HG02759 (cell line): ENCODE results near the gene SDHA.
"Not testable (repeated sequence)": the region's sequence is repeated elsewhere in the genome, so short reads cannot be mapped to it uniquely, and the experiment has no call there.

Experiments
- ATAC-seq: cut with Tn5 transposase; IDR thresholded peaks from one replicate; pipeline ENCODE4 v1.9.1; 2021; ENCODE audit warnings: mild to moderate bottlenecking, moderate library complexity; ENCODE audit not compliant: unreplicated experiment

Gene SDHA

DNA sequence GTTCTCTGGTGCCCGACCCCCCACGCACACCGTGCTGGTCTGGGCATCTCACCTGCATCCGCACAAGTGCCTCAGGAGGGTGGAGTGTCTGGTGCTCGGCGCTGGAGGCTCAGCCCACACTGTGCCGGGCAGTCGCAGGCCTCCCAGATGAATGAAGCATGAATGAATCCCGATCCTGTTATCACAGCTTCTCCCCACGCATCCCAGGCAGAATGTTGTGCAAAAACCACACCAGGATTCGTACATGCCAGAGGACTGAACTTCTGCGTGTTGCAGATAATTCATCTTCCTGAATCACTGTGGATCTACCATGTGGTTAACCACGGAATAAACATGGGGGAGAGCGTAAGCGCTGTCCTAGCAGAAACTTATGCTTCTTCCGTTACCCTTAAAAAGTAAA lies 78.8 kb downstream of the SDHA start:
- not testable (repeated sequence) for ATAC-seq

DNA sequence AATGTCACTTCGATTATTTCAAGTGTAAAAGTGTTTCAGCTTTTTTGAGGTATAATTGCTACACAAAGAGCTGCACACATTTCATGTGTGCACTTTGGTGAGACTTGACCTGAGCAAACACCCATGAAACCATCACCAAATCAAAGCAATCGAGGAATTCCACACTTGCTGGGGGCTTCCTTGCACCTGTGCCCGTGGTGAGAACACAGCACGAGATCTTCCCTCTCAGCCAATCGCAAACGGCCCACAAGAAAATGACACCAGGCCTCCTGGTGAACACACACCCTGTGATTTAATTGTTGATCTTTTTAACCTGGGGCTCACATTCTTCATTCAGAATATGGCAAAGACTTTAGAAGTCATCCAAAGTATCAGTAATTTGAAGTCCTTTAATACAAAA lies 79.3 kb downstream of the SDHA start:
- ATAC-seq = not testable (repeated sequence)

DNA sequence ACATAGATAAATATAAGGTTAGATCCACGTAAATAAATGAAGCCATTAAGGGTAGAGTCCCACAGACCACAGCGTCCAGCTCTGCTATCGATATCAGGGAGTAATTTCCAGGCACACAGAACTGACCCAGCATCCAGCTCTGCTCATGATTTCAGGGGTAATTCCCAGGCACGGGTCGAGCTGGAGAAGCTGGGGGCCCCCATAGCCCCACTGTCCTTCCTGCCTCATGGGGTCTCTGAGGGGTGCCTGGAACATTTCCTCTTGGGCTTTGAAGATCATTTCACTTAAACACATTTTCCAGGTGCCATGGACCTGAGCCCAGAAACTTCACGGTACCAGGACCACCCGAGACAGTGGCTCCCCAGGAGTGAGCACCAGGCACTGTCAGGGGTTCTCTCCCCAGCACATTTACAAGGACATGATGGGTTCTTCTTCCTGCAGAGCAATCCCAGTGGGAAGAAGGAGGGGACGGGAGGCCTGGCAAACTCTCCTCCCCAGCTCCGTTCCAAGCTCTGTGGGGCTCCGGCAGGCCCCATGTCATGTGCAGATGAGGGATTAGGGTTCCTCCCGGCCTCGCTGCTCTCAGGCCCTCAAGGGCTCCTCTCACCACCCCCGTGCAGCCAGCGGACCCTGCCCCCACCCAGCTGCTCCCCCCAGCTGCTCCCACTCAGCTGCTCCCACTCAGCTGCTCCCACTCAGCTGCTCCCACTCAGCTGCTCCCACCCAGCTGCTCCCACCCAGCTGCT lies 80.0 kb downstream of the SDHA start:
- ATAC-seq = not testable (repeated sequence)

DNA sequence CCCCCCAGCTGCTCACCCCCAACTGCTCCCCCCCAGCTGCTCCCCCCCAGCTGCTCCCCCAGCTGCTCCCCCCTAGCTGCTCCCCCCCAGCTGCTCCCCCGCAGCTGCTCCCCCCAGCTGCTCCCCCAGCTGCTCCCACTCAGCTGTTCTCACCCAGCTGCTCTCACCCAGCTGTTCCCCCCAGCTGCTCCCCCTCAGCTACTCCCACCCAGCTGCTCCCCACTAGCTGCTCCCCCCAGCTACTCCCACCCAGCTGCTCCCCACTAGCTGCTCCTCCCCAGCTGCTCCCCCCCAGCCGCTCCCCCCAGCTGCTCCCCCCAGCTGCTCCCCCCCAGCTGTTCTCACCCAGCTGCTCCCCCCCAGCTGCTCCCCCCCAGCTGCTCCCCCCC lies 80.6 kb downstream of the SDHA start:
- no peak for ATAC-seq

DNA sequence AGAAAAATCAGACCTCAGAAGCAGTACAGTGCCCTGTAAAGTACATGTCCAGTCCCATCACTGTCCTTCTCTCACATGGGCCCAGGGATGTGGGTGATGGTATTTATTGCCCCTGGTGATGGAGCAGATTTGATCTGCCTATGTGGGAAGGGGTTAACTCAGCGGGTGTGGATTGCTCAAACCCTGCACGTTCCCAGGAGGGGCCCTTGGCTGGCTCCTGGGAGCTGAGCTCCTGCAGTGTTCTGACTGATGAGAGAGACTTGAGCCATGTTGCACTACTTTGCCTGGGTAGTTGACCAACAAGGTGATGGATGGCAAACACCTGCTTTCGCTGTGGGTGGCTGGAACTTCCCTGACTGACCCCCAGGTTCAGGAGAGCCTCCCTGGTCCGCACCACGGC lies 81.8 kb downstream of the SDHA start:
- not testable (repeated sequence) for ATAC-seq

DNA sequence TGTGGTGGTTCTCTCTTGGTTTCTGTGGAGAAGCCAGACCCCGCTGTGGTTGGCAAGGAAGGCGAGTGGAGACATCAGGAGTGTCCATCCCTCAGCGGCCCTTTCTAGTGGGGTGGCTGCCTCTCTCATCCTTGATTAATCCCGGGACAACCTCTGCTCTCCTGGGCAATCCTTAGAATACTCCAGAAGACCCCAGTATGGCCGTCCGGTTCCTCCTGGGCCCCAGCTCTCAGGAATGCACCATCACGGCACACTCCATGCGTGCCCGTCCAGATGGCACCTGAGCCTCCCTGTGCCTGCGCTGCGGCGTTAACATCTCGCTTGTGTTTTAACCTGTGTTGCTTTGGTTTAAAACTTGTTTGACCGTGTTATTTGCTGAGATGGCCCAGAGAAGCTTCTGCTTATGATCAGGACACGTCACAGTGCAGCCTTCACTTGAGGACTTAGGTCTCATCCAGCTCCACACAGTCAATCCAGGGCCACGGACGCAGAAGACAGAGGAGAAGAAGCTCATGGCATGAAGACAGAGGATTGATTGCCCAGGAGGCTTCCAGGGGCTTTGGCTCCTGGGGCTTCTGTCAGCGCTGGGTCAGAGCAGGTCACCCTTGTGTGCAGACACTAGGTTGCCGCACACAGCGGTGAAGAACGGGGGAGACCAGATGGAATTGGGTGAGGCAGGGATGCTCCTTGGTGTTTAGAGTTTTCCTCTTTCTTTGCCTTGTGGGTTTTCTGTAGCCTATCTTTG lies 82.7 kb downstream of the SDHA start:
- not testable (repeated sequence) for ATAC-seq

DNA sequence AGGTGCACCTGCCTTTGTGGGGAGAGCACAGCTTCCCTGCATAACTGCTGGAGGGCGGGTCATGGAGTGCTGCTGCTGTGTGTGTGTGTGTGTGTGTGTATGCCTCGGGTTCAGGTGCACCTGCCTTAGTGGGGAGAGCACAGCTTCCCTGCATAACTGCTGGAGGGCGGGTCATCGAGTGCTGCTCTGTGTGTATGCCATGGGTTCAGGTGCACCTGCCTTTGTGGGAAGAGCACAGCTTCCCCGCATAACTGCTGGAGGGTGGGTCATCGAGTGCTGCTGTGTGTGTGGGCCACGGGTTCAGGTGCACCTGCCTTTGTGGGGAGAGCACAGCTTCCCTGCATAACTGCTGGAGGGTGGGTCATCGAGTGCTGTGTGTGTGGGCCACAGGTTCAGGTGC lies 84.3 kb downstream of the SDHA start:
- ATAC-seq = not testable (repeated sequence)

DNA sequence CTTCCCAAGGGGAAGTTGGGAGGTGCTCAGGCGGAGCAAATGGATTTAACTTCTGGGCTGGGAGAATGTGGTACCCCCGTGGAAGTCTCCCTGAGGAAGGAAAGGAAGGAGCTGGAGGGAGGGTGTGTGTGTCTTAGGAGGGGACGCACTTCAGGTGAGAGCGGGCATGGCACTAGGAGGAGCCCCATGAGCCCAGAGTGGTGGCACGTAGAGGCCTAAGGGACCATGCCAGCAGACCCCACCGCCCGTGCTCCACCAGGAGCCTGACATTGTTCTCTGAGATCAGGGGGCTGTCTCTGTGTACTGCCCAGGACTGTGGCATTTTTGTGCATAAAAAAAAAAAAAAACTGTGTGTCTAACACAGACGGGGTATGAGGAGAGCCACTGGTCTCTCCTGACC lies 84.8 kb downstream of the SDHA start:
- ATAC-seq = no peak

DNA sequence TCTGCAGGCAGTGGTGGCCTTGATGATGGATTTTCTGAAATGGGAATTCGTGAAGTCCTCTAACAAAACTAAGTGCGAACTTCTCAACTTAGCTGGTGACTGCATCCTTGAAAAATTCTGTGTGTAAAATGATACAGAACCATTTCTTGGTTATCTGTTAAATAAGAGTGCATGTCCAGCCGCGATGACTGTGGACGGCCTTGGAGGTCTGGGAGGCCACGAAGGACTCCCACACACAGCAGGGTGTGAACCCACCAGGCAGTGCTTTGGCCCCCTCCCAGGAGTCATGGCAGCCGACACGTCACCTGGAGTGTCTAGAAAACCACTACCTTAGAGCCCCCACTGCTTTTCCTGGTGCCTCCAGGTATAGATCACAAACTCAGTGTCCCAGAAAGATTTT lies 85.6 kb downstream of the SDHA start:
- ATAC-seq = not testable (repeated sequence)

DNA sequence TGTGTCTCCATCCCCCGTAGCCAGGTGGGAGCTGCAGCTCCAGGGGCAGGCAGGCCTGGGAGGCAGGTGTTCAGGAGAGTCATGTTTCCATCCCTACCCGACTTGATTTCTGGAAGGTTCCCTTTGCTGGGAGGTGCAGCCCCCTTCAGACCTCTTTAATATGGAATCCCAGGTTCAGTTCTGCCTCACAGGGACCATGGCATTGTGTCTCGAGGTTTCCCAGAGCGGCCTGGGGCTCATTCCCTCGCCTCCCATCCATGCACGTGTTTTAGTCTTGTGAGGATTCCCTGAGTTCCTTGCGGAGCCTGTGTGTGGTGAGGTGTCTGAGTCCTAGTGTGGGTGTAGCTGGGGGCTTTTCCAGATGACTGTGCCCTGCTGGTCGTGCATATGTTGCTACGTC lies 86.9 kb downstream of the SDHA start:
- no peak for ATAC-seq

DNA sequence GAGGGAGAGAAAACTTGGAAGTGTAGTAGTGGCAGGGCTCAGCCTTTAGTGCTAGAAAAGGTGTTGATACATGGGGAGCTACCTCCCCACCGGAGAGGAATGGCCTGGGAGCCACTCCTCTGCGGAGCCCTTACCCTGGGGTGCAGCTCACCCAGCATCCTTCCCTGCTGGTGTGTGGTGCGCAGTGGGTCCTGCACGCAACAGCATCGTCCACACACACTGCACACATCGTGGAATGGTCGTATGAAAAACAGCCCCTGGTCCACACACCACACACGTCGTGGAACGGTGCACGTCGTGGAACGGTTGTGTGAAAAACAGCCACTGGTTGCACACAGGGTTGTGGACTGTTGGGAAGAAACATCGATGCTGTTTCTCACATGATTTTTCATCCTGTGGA lies 87.3 kb downstream of the SDHA start:
- ATAC-seq = no peak

DNA sequence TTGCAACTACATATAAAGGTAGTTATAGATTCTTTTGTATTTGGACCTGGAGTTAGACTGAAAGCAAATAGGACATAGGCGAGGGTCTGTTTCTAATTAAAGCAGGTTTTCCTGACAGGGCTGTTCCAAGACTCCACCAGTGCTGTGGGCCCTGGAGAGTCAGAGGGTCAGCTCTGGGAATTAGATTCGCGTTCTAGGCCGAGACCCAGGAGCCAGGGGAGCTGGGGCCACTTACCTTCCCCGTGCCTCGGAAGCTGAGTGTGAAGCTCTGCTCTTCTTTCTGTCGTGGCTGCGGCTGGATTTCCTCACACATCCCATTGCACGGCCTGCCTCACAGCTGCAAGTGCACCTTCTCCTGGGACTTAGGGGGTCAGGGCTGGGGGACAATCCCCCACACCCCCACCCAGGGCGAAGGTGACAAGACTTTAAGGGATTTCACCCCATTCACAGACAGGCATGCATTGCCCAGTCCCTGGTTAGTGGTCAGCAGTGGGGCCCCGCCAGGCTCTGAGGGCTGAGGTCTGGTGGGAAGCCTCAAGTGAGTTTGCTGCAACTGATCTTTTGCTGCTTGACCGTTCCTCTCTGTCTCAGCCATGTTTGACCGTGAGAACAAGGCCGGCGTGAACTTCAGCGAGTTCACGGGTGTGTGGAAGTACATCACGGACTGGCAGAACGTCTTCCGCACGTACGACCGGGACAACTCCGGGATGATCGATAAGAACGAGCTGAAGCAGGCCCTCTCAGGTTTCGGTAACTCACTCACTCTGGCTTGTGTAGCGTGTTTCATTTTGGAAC lies 88.1 kb downstream of the SDHA start:
- ATAC-seq = no peak
